OCI-LY7 (cell line): ENCODE data around the gene UQCRC2. TPM values are rescaled to one million over a fixed set of nuclear protein-coding genes. Genes with fewer than 3 reads are reported as not detected.

Experiments used
- BruUV-seq: library from RNA; stranded (reverse); fragments of 400-500 nt; replicated peaks from 2 replicates; lab custom pipeline; 2021; lab: Mats Ljungman, UMichigan
- CTCF ChIA-PET: fragments of 300-600 bp; sonication (Branson Sonifier 250); formaldehyde crosslinking; loops from one replicate; lab custom pipeline; 2022; ENCODE audit warnings: antibody characterized with exemption; ENCODE audit not compliant: unreplicated experiment; lab: Charles Lee
- POLR2A ChIA-PET: fragments of 300-600 bp; sonication (Branson Sonifier 250); formaldehyde crosslinking; loops from one replicate; lab custom pipeline; 2022; ENCODE audit warnings: antibody characterized with exemption; lab: Charles Lee
- DNase-seq: peaks from one replicate; pipeline ENCODE4 v3.0.0-alpha.2; 2015; ENCODE audit warnings: low spot score
- H2AFZ ChIP-seq: fragments of 200-600 bp; sonication (generic), shearing (Covaris generic); 2 replicates; pipeline ENCODE4 v1.6.1; 2014; ENCODE audit warnings: mild to moderate bottlenecking, antibody characterized with exemption, low read length, moderate library complexity
- H3K27ac ChIP-seq: fragments of 200-600 bp; sonication (generic); 2 replicates; pipeline ENCODE4 v1.5.1; 2014; ENCODE audit warnings: mixed run types, low read depth, mild to moderate bottlenecking, moderate library complexity, low read length, inconsistent platforms; ENCODE audit not compliant: poor library complexity, severe bottlenecking
- H3K36me3 ChIP-seq: fragments of 200-600 bp; sonication (generic); 2 replicates; pipeline ENCODE4 v1.6.1; 2014; ENCODE audit warnings: mild to moderate bottlenecking, antibody characterized with exemption, low read length, moderate library complexity, mixed read lengths; ENCODE audit not compliant: insufficient read depth
- H3K4me1 ChIP-seq: fragments of 200-600 bp; sonication (generic); 2 replicates; pipeline ENCODE4 v1.5.1; 2014; ENCODE audit warnings: mild to moderate bottlenecking, low read length; ENCODE audit not compliant: insufficient read depth, poor library complexity, severe bottlenecking
- H3K4me2 ChIP-seq: fragments of 200-600 bp; sonication (generic); 2 replicates; pipeline ENCODE4 v1.6.1; 2014; ENCODE audit warnings: mild to moderate bottlenecking, low read length
- H3K4me3 ChIP-seq: fragments of 200-600 bp; sonication (generic); 2 replicates; pipeline ENCODE4 v1.5.1; 2014; ENCODE audit warnings: mild to moderate bottlenecking, low read depth, low read length; ENCODE audit not compliant: poor library complexity, severe bottlenecking
- H3K79me2 ChIP-seq: fragments of 200-600 bp; sonication (generic); 2 replicates; pipeline ENCODE4 v1.6.1; 2016; ENCODE audit warnings: low read depth, mild to moderate bottlenecking, low read length, moderate library complexity, mixed read lengths; ENCODE audit not compliant: insufficient read depth
- H3K9me2 ChIP-seq: fragments of 200-600 bp; sonication (generic); 2 replicates; pipeline ENCODE4 v1.6.1; 2016; ENCODE audit warnings: mild to moderate bottlenecking, low read length, mixed read lengths; ENCODE audit not compliant: insufficient read depth
- H3K9me3 ChIP-seq: fragments of 200-600 bp; sonication (generic); 2 replicates; pipeline ENCODE4 v1.6.1; 2014; ENCODE audit warnings: mild to moderate bottlenecking, mixed run types, low read length, mixed read lengths
- H4K20me1 ChIP-seq: fragments of 200-600 bp; sonication (generic); 2 replicates; pipeline ENCODE4 v1.6.1; 2014; ENCODE audit warnings: mild to moderate bottlenecking, antibody characterized with exemption, low read length, moderate library complexity, mixed read lengths; ENCODE audit not compliant: insufficient read depth
- CTCF ChIP-seq: fragments of 200-600 bp; sonication (generic); conservative IDR thresholded peaks from 2 replicates; pipeline ENCODE4 v1.5.1; 2014; ENCODE audit warnings: mild to moderate bottlenecking, antibody characterized with exemption, low read length, moderate library complexity, mixed read lengths
- EZH2phosphoT487 ChIP-seq: fragments of 200-600 bp; sonication (generic); IDR thresholded peaks from 2 replicates; pipeline ENCODE4 v1.6.1; 2018; ENCODE audit warnings: low read depth, borderline replicate concordance, mild to moderate bottlenecking, mixed run types, antibody characterized with exemption, low read length, moderate library complexity, mixed read lengths
- intact Hi-C: fragments of 100-400 bp; cut with micrococcal nuclease; formaldehyde crosslinking; loops from one replicate; pipeline ENCODE4 v1.10.0; 2022; ENCODE audit not compliant: unreplicated experiment
- total RNA-seq, 2 experiments: library from RNA; depleted of rRNA in 1 of 2; stranded (reverse); fragments of >200 nt in 1 of 2; shearing (Covaris generic) in 1 of 2; gene quantifications; 2 replicates each; pipeline ENCODE4 v1.2.3, GENCODE V29; 2014 to 2022

UQCRC2 gene
- total RNA-seq, 2 experiments from 2014 or later, result 121 to 210 TPM

- BruUV-seq, result no TSS peak
- H2AFZ ChIP-seq, result no peak overlapping the region
- DNase-seq, result no peak
- peaks cover 9% of the 10 kb centered on the region; the same call in 1 of the 2 replicates for H3K36me3 ChIP-seq
- no peak overlapping the region for H3K4me2 ChIP-seq
- no peak overlapping the region for H3K4me3 ChIP-seq
- intact Hi-C loops, result no loop called here
- TF ChIP-seq EZH2phosphoT487, result no peak
- TF ChIP-seq CTCF, result no peak
- peaks cover 12% of the 10 kb centered on the region for H3K4me1 ChIP-seq
- H3K9me3 ChIP-seq, result no peaks in the 10 kb centered on the region
- ChIA-PET CTCF (no interaction called here), POLR2A (no interaction called here)
- no peaks in the 10 kb centered on the region for H3K9me2 ChIP-seq
- H3K79me2 ChIP-seq, result no peaks in the 10 kb centered on the region
- no peak overlapping the region for H3K27ac ChIP-seq
- no peaks in the 10 kb centered on the region for H4K20me1 ChIP-seq
These were observed 78.4 kb downstream of the UQCRC2 start for GRCh38 chr16:22031483-22032083.

Other genes starting within 250 kb of the UQCRC2 start
- 71.9 and 91.7 TPM in 2 replicates for gene NPIPB4, start 95.6 kb upstream of the UQCRC2 start, total RNA-seq (2014; rRNA removed; shearing (Covaris generic))
- 435 and 436 TPM in 2 replicates for gene NPIPB4, start 95.6 kb upstream of the UQCRC2 start, total RNA-seq (2022)
- not detected in 2 replicates for gene PDZD9, start 47.8 kb downstream of the UQCRC2 start, total RNA-seq (2014; rRNA removed; shearing (Covaris generic))
- gene PDZD9, start 47.8 kb downstream of the UQCRC2 start, total RNA-seq (2022), result not detected in 2 replicates
- 6.8 and 9.6 TPM in 2 replicates for gene MOSMO, start 54.8 kb downstream of the UQCRC2 start, total RNA-seq (2014; rRNA removed; shearing (Covaris generic))
- gene MOSMO, start 54.8 kb downstream of the UQCRC2 start, total RNA-seq (2022), result 9.8 TPM in 2 replicates
- gene VWA3A, start 139.2 kb downstream of the UQCRC2 start, total RNA-seq (2014; rRNA removed; shearing (Covaris generic)), result not detected in 2 replicates
- gene VWA3A, start 139.2 kb downstream of the UQCRC2 start, total RNA-seq (2022), result not detected in 2 replicates
- gene SDR42E2, start 209.1 kb downstream of the UQCRC2 start, total RNA-seq (2014; rRNA removed; shearing (Covaris generic)), result not detected in 2 replicates
- 0.28 and 0.29 TPM in 2 replicates for gene SDR42E2, start 209.1 kb downstream of the UQCRC2 start, total RNA-seq (2022)